Inferior parietal cortex (tissue), 1 donor: ENCODE results near the gene RNF38.
A peak's percentile ranks its signal among the peaks of the same experiment; 100 is the strongest.
"Not testable (repeated sequence)": the region's sequence is repeated elsewhere in the genome, so short reads cannot be mapped to it uniquely, and the experiment has no call there.

Source experiments
- DNase-seq: peaks from one replicate; pipeline ENCODE4 v3.0.0-alpha.2; 2016; ENCODE audit errors: extremely low spot score

The RNF38 gene

GRCh38 chr9:36407122-36407723, 7.2 kb upstream of the RNF38 start:
- peak; percentile 75 for DNase-seq

DNA sequence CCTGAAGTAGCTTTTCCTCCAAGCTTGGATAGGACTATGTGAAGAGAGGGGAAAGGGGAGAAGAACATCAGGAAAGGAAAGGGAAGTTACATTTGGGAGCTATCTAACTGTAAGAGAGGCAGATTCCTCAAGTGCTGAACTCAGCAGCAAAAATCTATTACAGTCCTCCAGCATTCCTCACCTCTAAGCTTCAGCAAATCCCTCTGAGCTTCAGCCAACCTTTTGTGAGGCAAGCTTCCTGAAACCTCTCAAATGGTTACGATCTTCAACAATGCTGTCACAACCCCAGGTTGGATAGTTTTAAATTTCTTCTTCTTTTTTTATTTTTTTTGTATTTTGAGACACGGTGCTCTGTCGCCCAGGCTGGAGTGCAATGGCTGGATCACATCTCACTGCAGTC, 2.5 kb upstream of the RNF38 start:
- no peak for DNase-seq

DNA sequence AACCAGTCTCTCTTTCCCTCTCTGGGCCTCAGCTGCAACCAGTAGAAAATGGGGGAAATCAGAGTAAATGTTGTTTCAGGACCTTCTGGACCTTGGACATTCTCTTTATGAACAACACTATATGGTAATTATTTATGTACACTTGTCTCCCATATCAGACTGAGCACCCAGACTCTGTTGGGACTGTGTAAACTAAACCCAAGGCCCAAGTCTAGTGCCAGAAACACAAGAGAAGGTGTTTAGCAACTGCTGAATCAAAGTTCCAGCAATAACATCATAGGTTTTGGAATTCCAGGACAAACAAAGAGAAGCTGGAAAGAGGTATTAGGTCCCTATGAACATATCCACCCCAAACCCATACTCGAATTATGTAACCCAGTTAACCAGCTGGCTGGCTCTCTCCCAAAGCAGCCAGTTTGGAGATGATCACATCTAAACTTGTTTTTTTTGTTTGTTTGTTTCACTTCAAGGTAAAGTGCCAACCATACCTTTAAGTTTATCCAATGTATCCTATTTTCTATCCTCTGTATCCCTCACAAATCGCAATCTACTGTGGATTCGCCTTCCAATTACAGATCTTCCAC, 1.9 kb upstream of the RNF38 start:
- no peak for DNase-seq

DNA sequence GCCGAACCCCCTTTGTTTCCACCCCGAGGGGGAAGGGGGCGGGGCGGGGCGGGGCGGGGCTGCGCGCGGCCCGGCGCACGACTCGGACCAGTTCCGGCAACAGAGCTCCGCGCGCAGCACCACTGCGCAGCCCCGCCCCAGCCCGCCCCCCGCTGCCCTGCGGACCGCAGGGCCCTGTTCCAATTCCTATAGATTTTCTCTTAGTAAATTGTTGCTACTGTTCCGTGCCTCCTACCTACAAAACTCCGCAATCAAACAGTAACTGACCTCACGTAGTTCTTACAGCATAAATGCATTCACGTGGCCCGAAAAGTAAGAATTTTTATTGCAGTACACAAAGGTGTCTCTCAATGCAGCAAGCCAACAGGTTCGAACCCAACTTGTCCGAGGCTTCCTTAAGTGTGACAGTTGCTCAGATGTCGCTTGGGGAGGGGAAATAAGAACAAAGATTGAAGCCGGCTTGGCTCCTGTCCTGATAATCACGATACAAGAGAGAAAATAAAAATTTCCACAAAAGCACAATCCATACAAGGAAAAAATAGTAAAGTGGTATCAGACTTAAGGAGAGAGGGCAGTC, 1.2 kb upstream of the RNF38 start:
- DNase-seq, result peak; percentile 76

GRCh38 chr9:36400332-36401163, 479 bp upstream of the RNF38 start:
- peak; percentile 86 for DNase-seq

DNA sequence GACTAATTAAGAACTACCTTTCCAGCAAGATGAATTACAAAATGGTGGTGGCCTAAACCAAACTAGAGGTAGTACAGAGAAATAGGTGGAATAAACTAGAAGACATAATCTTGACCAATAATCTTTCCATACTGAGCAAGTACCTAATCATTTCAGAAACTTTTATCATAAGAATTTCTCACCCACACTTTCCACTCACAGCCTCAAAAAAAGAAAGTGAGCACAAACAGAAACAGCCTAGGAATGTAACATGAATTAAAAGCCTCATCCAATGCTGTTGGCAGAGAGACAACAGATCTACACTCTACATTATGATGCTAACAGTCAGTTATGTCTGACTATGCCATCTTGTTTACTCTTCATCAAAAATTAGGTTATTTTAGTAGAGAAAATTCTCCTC, 1.3 kb downstream of the RNF38 start:
- no peak for DNase-seq

DNA sequence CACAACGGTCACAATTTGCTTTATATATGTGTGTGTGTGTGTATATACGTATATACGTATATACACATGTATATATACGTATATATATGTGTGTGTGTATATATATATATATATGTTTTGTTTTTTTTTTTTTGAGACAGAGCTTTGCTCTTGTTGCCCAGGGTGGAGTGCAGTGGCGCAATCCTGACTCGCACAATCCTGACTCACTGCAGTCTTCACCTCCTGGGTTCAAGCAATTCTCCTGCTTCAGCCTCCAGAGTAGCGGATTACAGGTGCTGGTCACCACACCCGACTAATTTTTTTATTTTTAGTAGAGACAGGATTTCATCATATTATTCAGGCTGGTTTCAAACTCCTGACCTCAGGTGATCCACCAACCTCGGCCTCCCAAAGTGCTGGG, 3.1 kb downstream of the RNF38 start:
- DNase-seq, result no peak

GRCh38 chr9:36392489-36392888, 7.6 kb downstream of the RNF38 start:
- DNase-seq, result no peak

GRCh38 chr9:36389590-36389989, 10.5 kb downstream of the RNF38 start:
- no peak for DNase-seq

DNA sequence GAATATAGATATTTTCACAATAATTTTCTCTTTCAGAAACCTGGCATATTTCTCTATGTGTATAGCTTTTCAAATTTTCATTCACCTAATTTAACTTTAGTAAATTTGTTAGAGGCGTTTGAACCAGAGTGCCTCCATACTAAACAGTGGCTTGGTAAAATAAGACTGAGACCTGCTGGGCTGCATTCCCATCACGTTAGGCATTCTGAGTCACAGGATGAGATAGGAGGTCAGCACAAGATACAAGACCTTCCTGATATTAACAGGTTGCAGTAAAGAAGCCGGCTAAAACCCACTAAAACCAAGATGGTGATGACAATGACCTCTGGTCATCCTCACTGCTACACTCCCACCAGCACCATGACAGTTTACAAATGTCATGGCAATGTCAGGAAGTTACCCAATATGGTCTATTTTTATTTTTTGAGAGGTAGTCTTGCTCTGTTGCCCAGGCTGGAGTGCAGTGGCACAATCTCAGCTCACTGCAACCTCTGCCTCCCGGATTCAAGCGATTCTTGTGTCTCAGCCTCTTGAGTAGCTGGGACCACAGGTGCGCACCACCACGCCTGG, 13.6 kb downstream of the RNF38 start:
- DNase-seq, result not testable (repeated sequence)

DNA sequence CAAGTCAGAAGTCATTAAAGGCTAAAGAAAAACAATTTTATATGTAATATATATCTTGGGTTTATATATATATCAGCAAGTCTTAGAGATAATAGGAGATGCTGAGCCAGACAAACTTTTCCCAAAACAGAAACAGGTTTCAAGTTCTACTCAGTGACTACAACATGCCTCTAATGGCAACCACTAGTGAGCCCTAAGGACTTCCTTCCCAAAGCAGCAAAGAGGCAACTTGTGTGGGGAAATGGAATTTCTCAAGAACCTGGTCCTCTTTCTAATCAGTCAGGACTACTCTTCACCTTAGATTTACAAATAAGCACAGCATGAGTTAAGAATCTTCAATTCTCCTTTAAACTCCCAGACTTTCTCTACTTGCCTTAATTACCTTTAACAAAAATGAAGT, 17.6 kb downstream of the RNF38 start:
- DNase-seq, result no peak

GRCh38 chr9:36364577-36364976, 35.5 kb downstream of the RNF38 start:
- no peak for DNase-seq

DNA sequence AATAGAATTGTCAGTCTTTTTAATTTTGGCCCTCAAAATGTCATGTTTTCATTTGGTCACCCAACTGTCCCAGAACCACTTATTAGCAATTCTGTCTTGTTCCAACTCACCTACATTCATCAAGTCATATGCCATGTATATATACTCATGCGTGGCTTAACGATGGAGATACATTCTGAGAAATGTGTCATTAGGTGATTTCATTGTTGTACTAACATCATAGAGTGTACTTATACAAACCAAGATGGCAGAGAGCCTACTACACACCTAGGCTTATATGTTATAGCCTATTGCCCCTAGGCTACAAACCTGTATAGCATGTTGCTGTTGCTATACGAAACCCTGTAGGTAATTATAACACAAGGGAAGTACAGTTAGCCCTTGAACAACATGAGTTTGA, 36.6 kb downstream of the RNF38 start:
- DNase-seq, result no peak

DNA sequence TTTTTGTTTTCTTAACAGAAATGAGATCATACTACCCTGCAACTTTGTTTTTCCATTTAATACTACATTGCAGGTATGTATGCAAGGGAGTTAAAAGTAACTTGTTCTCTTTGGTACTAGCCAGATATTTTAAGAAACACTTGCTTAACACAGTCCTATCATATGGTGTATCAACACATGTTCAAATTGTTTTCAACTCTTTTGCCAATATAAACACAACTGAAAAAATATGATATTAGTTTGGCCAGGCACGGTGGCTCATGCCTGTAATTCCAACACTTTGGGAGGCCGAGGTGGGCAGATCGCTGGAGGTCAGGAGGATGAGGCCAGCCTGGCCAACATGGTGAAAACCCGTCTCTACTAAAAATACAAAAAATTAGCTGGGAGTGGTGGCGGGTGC, 41.6 kb downstream of the RNF38 start:
- DNase-seq, result no peak

- DNase-seq, result no peak
Observed at GRCh38 chr9:36357639-36358038, 42.4 kb downstream of the RNF38 start.

DNA sequence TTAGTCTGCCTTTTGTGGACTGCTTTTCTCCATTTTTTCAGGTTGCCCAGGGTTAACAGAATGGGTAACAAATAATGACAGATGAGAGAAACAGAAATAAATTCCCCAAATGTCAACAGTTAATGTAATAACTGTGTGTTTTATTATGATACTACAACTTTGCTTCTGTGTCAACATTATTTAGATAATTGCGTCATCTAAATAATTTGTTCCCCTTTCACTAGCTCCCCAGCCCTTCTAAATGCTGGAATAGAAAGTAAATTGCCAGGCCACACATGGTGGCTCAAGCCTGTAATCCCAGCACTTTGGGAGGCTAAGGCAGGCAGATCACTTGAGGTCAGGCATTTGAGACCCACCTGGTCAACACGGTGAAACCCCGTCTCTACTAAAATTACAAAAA, 53.5 kb downstream of the RNF38 start:
- no peak for DNase-seq

- no peak for DNase-seq
Observed at GRCh38 chr9:36345103-36345846, 54.8 kb downstream of the RNF38 start.

DNA sequence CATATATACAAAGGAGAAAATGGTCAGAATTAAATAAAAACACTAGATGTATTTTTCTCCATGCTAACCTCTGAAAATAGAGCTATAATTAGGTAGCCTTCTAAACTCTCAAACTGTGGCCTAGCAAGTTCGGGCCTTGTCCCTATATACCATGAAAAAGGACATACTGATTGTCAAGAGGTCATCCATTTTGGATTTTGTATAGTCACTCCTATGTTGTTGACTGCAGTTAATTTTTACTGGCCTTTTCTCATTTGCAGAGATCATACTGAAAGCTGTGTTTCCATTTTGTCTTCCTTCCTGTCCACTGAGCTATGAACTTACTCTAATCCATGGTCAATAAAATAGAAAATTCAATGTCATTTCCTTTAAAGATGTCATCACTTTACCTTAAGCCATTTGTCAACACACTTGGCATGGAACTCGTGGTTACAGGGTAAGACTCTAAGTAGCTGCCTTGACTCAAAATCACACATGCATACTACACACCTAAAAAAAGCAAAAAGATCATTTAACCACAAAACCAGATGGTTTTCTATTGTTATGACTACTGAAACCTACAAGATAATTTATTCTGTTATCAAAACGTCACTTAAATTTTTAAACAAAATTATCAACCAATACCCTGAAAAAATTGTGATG, 58.0 kb downstream of the RNF38 start:
- no peak for DNase-seq

DNA sequence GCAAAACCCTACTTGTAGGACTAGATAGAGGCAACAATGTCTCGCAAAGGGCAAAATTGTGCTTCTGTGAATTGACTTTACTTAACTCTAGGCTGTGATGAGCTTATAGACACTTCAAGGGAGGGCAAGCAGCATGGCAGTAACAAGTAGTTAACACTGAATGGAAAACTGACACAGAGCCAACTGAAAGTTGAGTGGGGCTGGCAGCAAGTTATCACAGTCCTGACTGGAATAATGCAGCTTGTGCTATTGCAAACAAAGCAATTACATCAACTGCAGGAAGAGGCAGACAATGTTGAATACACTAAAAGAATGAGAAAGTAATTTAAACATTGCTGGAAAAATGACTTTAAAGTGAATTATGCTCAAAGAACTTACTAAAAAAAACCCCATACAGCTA, 62.2 kb downstream of the RNF38 start:
- no peak for DNase-seq

- no peak for DNase-seq
Observed at GRCh38 chr9:36337002-36337401, 63.1 kb downstream of the RNF38 start.
